GM12801 (cell line): ENCODE data around the gene COL1A1.

Experiments used
- CTCF ChIP-seq: IDR thresholded peaks from one replicate; pipeline ENCODE4 v1.5.1; 2011; ENCODE audit warnings: control low read depth; ENCODE audit not compliant: insufficient read length; ENCODE audit errors: extremely low read depth

COL1A1 gene

GRCh38 chr17:50141745-50142110 lies 59.7 kb downstream of the COL1A1 start:
- TF ChIP-seq CTCF = no peak

GRCh38 chr17:50141026-50141744 lies 60.2 kb downstream of the COL1A1 start:
- no peak for TF ChIP-seq CTCF

- TF ChIP-seq CTCF = peak; percentile 37
These were observed 61.2 kb downstream of the COL1A1 start for GRCh38 chr17:50139950-50140885.

- no peak for TF ChIP-seq CTCF
These were observed 62.1 kb downstream of the COL1A1 start for GRCh38 chr17:50139185-50139783.

GRCh38 chr17:50137042-50137441 lies 64.4 kb downstream of the COL1A1 start:
- TF ChIP-seq CTCF = no peak

- no peak for TF ChIP-seq CTCF
These were observed 65.2 kb downstream of the COL1A1 start for GRCh38 chr17:50136096-50136687.
